HepG2 (cell line): ENCODE measurements around the gene SPNS3. TPM values are rescaled to one million over a fixed set of nuclear protein-coding genes. Genes with fewer than 3 reads are reported as not detected.

Experiments used
- ATAC-seq: fragments of 200-7000 bp; cut with Tn5 transposase; 3 replicates; pipeline ENCODE4 v1.9.1; 2020; ENCODE audit warnings: mild to moderate bottlenecking, moderate library complexity
- BruUV-seq: library from RNA; stranded (reverse); fragments of 400-500 nt; replicated peaks from 2 replicates; lab custom pipeline; 2021; lab: Mats Ljungman, UMichigan
- CTCF ChIA-PET: fragments of 300-600 bp; formaldehyde crosslinking; extraction: SDS; loops from one replicate; lab custom pipeline; 2021; ENCODE audit warnings: low total read pairs, inconsistent platforms, low intra/inter-chr PET ratio; lab: Yijun Ruan, JAX
- POLR2A ChIA-PET: fragments of 350-600 bp; sonication (Branson Sonifier 250); formaldehyde crosslinking; loops from one replicate; lab custom pipeline; 2020; ENCODE audit warnings: antibody characterized with exemption, inconsistent platforms; lab: Yijun Ruan, JAX
- DNase-seq: peaks from one replicate; pipeline ENCODE4 v3.0.0-alpha.2; 2015; ENCODE audit warnings: low spot score
- FAIRE-seq: peaks from 3 replicates; lab custom pipeline; 2011; peaks lifted over from hg19 to GRCh38; lab: Jason Lieb, UNC
- H2AFZ ChIP-seq: one replicate; pipeline ENCODE4 v1.6.1; 2011; ENCODE audit warnings: low read length, inconsistent platforms
- H3K27ac ChIP-seq: fragments of 300-600 bp; 3 replicates; pipeline ENCODE4 v1.8.0; 2011; ENCODE audit warnings: mixed run types, mild to moderate bottlenecking, mixed read lengths, low read length, inconsistent platforms; ENCODE audit not compliant: insufficient read depth; ENCODE audit errors: extremely low read length
- H3K27me3 ChIP-seq, 2 experiments: fragments of 200-600 bp in 1 of 2; 2 replicates in 1 of 2; 3 replicates in 1 of 2; pipeline versions ENCODE4 v1.6.0 to v1.8.0; 2011; ENCODE audit warnings: low read length in 2 of 2, mild to moderate bottlenecking in 2 of 2, moderate library complexity in 2 of 2, inconsistent platforms in 1 of 2; ENCODE audit not compliant: insufficient read depth in 2 of 2, control insufficient read depth in 1 of 2
- H3K36me3 ChIP-seq, 2 experiments: fragments of 200-600 bp in 1 of 2; replicated peaks in 1 of 2; 2 replicates in 1 of 2; 3 replicates in 1 of 2; pipeline versions ENCODE4 v1.5.1 to v1.8.0; 2011; ENCODE audit warnings: low read length in 2 of 2, inconsistent platforms in 1 of 2; ENCODE audit not compliant: insufficient read depth in 2 of 2, control insufficient read depth in 1 of 2
- H3K4me1 ChIP-seq: 2 replicates; pipeline ENCODE4 v1.5.1; 2012; ENCODE audit warnings: low read length, inconsistent platforms; ENCODE audit not compliant: insufficient read depth
- H3K4me2 ChIP-seq: 2 replicates; pipeline ENCODE4 v1.6.0; 2011; ENCODE audit warnings: low read depth, low read length, inconsistent platforms
- H3K4me3 ChIP-seq, 3 experiments: fragments of 200-600 bp in 1 of 3; sonication (generic), shearing (Covaris generic) in 1 of 3; replicated peaks in 1 of 3; 2 replicates each; pipeline ENCODE4 v1.5.1; 2011 to 2016; ENCODE audit warnings: low read length in 3 of 3, inconsistent platforms in 2 of 3, low read depth in 2 of 3, mild to moderate bottlenecking in 2 of 3, control low read depth in 1 of 3, mixed read lengths in 1 of 3; ENCODE audit not compliant: insufficient read depth in 1 of 3
- H3K79me2 ChIP-seq: one replicate; pipeline ENCODE4 v1.6.1; 2011; ENCODE audit warnings: low read length, inconsistent platforms; ENCODE audit not compliant: insufficient read depth
- H3K9ac ChIP-seq: 2 replicates; pipeline ENCODE4 v1.6.0; 2011; ENCODE audit warnings: mild to moderate bottlenecking, low read depth, low read length, inconsistent platforms; ENCODE audit not compliant: insufficient read depth
- H3K9me3 ChIP-seq: 2 replicates; pipeline ENCODE4 v1.5.1; 2012; ENCODE audit warnings: mild to moderate bottlenecking, low read length
- H4K20me1 ChIP-seq: 2 replicates; pipeline ENCODE4 v1.6.0; 2011; ENCODE audit warnings: inconsistent platforms, mild to moderate bottlenecking, low read length, moderate library complexity; ENCODE audit not compliant: insufficient read depth
- DDIT3 ChIP-seq: sonication (generic); formaldehyde crosslinking; IDR thresholded peaks from 2 replicates; pipeline ENCODE4 v1.4.0; 2020; ENCODE audit warnings: mild to moderate bottlenecking, missing genetic modification reagents
- GATA4 ChIP-seq: sonication (generic); IDR thresholded peaks from 2 replicates; pipeline ENCODE4 v1.6.1; 2016; ENCODE audit warnings: antibody characterized with exemption, low read depth, borderline replicate concordance
- JUN ChIP-seq: sonication (generic); formaldehyde crosslinking; IDR thresholded peaks from 2 replicates; pipeline ENCODE4 v1.4.0; 2020; ENCODE audit warnings: mild to moderate bottlenecking, missing genetic modification reagents
- LCORL ChIP-seq, 2 experiments: fragments of 450-650 bp in 1 of 2; sonication (generic) in 1 of 2; formaldehyde crosslinking in 1 of 2; IDR thresholded peaks; 2 replicates each; pipeline versions ENCODE4 v1.5.0 to v1.6.1; 2017 to 2020; ENCODE audit warnings: antibody characterized with exemption in 1 of 2, missing genetic modification reagents in 1 of 2
- NAIF1 ChIP-seq: sonication (generic); formaldehyde crosslinking; IDR thresholded peaks from 2 replicates; pipeline ENCODE4 v1.5.0; 2020; ENCODE audit warnings: mild to moderate bottlenecking, missing genetic modification reagents, borderline replicate concordance
- ZBTB14 ChIP-seq: sonication (generic); formaldehyde crosslinking; IDR thresholded peaks from 2 replicates; pipeline ENCODE4 v1.4.0; 2020; ENCODE audit warnings: missing genetic modification reagents
- ZNF740 ChIP-seq: sonication (generic); formaldehyde crosslinking; IDR thresholded peaks from 2 replicates; pipeline ENCODE4 v1.4.0; 2020; ENCODE audit warnings: missing genetic modification reagents
- ZNF768 ChIP-seq: sonication (generic); formaldehyde crosslinking; IDR thresholded peaks from 2 replicates; pipeline ENCODE4 v1.4.0; 2020; ENCODE audit warnings: missing genetic modification reagents
- WGBS: methylation state at CpG from one replicate; pipeline ENCODE4 v1.1.6; 2017; ENCODE audit warnings: low lambda C conversion rate; 5-methylcytosine and 5-hydroxymethylcytosine counted together
- in situ Hi-C: cut with HindIII; loops from 2 replicates; pipeline ENCODE4 v1.10.0; 2017; ENCODE audit warnings: low pct_unique_long_range_greater_than_20kb; ENCODE audit not compliant: extremely low pct_ligation_motif_present
- intact Hi-C: fragments of 100-400 bp; cut with micrococcal nuclease; formaldehyde crosslinking; loops from one replicate; pipeline ENCODE4 v1.10.0; 2022; ENCODE audit not compliant: unreplicated experiment
- polyA plus RNA-seq, 8 experiments: library from polyadenylated mRNA; depleted of rRNA in 3 of 8; stranded (reverse) in 7 of 8; unstranded in 1 of 8; fragments of >200 nt; fragmentation: Illumina TruSeq in 4 of 8; extraction: Trizol in 4 of 8; gene quantifications; 2 replicates each; pipeline versions ENCODE4 v1.2.1 to v1.2.3, GENCODE V29; 2011 to 2016; ENCODE audit warnings: low read depth in 4 of 8, missing spikeins in 1 of 8, mixed read lengths in 1 of 8; ENCODE audit not compliant: insufficient read depth in 1 of 8
- total RNA-seq, 5 experiments: library from RNA; depleted of rRNA; stranded (reverse); fragments of >200 nt; fragmentation: Illumina TruSeq; extraction: Trizol; gene quantifications; 2 replicates each; pipeline ENCODE4 v1.2.3, GENCODE V29; 2016; ENCODE audit warnings: low read depth in 1 of 5

SPNS3 gene
- total and polyA plus RNA-seq, 2 of the 13 experiments (the other 11 are each of a cell fraction or from before 2014, with no cell fraction given): not detected

GRCh38 chr17:4522661-4523060 is 88.9 kb downstream of the SPNS3 start:
- Histone ChIP-seq H3K9ac (no peak overlapping the region), H4K20me1 (no peaks in the 10 kb centered on the region)
- TF ChIP-seq ZBTB14 (no peak), JUN (no peak), GATA4 (no peak), NAIF1 (CRISPR knock-in tag) (no peak), DDIT3 (CRISPR knock-in tag) (no peak)
- TF ChIP-seq, all 625 proteins: peak for 0
- intact Hi-C loops: no loop called here
- H3K79me2 ChIP-seq: no peaks in the 10 kb centered on the region
- no TSS peak for BruUV-seq
- no peak overlapping the region for H3K27ac ChIP-seq
- H2AFZ ChIP-seq: no peak overlapping the region
- no peak overlapping the region for H3K4me2 ChIP-seq
- peaks cover 4 to 75% of the 10 kb centered on the region in 2 experiments for H3K27me3 ChIP-seq
- peaks cover 15% of the 10 kb centered on the region for H3K4me1 ChIP-seq
- H3K9me3 ChIP-seq: no peaks in the 10 kb centered on the region
- 30% methylated on average over 6 of the region's 6 CpGs for WGBS
- no peaks in the 10 kb centered on the region for H3K36me3 ChIP-seq
- ChIA-PET CTCF (no interaction called here), POLR2A (no interaction called here)
- H3K4me3 ChIP-seq: no peak overlapping the region
- ATAC-seq: no peak
- no peak for DNase-seq
- FAIRE-seq: no peak
- in situ Hi-C loops: no loop called here

GRCh38 chr17:4523946-4524345 is 90.2 kb downstream of the SPNS3 start:
- ChIA-PET POLR2A (no interaction called here), CTCF (no interaction called here)
- FAIRE-seq (no peak), ATAC-seq (no peak), DNase-seq (no peak)
- Histone ChIP-seq H3K36me3 (no peaks in the 10 kb centered on the region), H3K4me3 (no peak overlapping the region), H3K27ac (no peak overlapping the region), H3K79me2 (no peaks in the 10 kb centered on the region), H3K9ac (no peak overlapping the region), H4K20me1 (no peaks in the 10 kb centered on the region), H3K4me1 (peaks cover 11% of the 10 kb centered on the region), H3K4me2 (no peak overlapping the region), H2AFZ (no peak overlapping the region), H3K9me3 (no peaks in the 10 kb centered on the region), H3K27me3 (peaks cover 2 to 66% of the 10 kb centered on the region in 2 experiments)
- no TSS peak for BruUV-seq
- TF ChIP-seq ZNF768 (CRISPR knock-in tag): peak; percentile 89
- TF ChIP-seq LCORL (IDR thresholded peaks at IDR 0.05): no peak
- no peak for TF ChIP-seq LCORL (CRISPR knock-in tag; IDR thresholded peaks at IDR 0.05)
- TF ChIP-seq ZNF740: no peak
- whole genome bisulfite sequencing: 65% methylated on average over 8 of the region's 8 CpGs
- intact Hi-C loops: no loop called here
- in situ Hi-C loops: no loop called here
